Stimulated activated CD4-positive, alpha-beta T cell treated with anti-CD3 and anti-CD28 coated beads, Interleukin-15, amount 100 ng/mL, for 24 hours (primary cell): ENCODE data around the gene ABCA8.

Source experiments
- DNase-seq: peaks from one replicate; pipeline ENCODE4 v3.0.0-alpha.2; 2020

Gene ABCA8

DNA sequence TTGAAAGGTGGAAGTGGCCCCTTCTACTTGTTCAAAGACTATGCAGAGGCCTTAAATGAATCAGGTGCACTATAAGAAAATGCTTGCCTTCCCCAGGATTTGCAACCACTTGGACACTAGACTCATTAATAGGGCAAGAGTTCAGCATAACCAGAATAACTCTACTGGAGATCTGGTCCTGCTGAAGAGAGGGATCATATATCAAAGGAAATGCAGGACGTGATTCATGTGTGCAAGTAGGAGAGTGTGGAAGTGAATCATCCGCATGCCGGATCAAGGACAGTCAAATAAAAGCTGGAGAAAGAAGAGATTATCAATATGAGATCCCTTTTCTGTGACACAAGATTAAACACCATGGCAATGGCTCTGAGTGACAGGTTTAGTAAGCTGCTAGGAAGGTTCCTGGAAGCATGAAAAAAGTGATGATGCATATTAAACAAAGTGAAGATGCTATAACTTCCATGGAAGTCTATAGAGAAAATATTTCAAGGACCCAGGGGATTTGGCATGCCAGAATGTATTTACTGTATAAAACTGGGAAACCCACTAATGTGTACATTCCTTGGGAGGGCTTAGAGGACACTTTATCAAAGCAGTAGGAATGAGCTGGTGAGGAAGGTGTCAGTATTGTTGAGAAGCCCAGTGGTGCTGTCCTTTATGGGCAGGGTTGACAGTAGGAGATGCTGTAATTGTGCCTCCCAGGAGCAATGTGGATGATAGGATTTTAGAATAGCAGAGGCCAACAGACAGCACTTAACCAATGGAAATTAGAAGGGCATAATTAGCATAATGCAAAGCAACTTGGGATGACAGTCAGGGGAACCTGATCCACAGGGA, 133.1 kb downstream of the ABCA8 start:
- DNase-seq, result no peak

DNA sequence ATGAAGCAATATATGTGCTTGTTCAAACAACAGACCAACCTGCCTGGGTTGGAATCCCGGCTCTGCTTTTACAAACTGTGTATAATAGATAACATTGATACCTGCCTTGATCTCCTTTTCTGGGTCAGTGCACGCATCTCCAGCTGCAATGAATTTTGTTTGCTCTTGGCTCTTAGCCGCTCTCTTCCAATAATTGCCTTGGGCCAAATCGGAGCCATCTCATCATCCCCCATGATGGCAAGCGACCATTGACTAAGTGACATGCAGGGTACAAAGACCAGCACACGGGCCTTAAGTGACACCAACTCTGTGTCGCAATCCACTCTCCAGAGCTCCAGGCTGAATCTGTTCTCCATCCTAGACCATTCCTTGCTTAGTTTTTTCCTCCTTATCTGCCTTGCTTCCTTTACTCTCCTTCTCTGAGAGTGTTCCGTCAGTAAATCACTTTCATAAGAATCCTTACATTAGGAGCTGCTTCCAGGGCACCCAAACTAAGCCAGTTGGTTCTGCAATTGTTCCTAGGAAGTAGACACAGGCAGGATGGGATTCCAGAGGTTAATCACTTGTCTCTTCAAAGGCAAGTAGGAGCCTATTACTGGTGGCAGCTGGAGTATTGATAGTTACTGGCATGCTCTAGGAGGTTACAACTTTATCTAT, 134.2 kb downstream of the ABCA8 start:
- no peak for DNase-seq

DNA sequence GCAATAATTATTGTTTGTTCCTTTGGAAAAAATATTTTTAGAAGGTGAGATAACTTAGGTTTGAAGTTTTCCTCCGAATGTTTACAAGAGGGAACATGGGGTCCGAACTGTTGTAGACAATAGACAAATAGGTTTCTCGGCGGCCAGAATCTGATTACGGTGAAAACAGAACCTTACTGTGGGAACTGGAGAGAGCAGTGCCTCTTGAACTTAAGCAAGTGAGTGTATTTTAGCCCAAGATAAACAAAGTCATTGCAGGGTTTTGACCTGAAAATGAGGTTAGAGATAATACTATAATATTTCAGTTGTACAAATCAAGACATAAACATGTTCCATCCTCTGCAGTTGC, 134.7 kb downstream of the ABCA8 start:
- no peak for DNase-seq

DNA sequence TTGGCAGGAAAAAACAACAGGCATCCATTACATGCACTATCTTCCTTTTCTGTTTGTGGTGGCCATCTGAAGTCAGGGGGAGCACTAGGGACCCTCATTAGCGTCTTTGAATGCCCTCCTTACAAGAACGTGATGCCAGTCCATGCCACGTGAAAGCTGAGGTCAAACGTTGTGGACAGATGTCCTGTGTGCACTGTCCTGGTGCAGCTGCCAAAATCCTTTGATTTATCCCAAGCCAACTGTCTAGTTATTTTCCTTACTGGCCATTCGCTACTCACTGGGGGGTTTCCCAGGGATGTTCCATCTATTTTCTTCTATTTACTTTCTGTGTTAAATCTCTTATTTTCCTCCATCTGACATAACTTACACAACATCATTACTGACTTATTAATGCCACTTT, 135.7 kb downstream of the ABCA8 start:
- no peak for DNase-seq
